Activated B cell treated with CpG ODN at 0.5 μM for 24 hours (primary cell): ENCODE data around the gene LGALS3. TPM values are rescaled to one million over a fixed set of nuclear protein-coding genes. Genes with fewer than 3 reads are reported as not detected.
A peak's percentile ranks its signal among the peaks of the same experiment; 100 is the strongest.
"Not testable (repeated sequence)": the region's sequence is repeated elsewhere in the genome, so short reads cannot be mapped to it uniquely, and the experiment has no call there.

ENCODE experiments used
- ATAC-seq: fragments of 200-7000 bp; cut with Tn5 transposase; one replicate; pipeline ENCODE4 v1.10.0; 2021; ENCODE audit warnings: low read depth, mild to moderate bottlenecking, moderate library complexity
- CTCF ChIA-PET: fragments of 350-600 bp; sonication (Branson Sonifier 250); formaldehyde crosslinking; loops from one replicate; lab custom pipeline; 2021; ENCODE audit warnings: antibody characterized with exemption; lab: Charles Lee
- POLR2A ChIA-PET: fragments of 350-600 bp; sonication (Branson Sonifier 250); formaldehyde crosslinking; loops from one replicate; lab custom pipeline; 2021; ENCODE audit warnings: antibody characterized with exemption; lab: Charles Lee
- DNase-seq: peaks from one replicate; pipeline ENCODE4 v3.0.0; 2022
- H3K27ac Mint-ChIP-seq: one replicate; pipeline ENCODE4 v1.8.0; 2020; ENCODE audit warnings: mixed read lengths
- H3K27me3 Mint-ChIP-seq: one replicate; pipeline ENCODE4 v1.8.0; 2021; ENCODE audit warnings: mixed read lengths
- H3K36me3 Mint-ChIP-seq: one replicate; pipeline ENCODE4 v1.8.0; 2021; ENCODE audit warnings: low read depth, mixed read lengths
- H3K4me1 Mint-ChIP-seq: one replicate; pipeline ENCODE4 v1.8.0; 2021; ENCODE audit warnings: mixed read lengths
- H3K4me3 Mint-ChIP-seq: one replicate; pipeline ENCODE4 v1.8.0; 2020; ENCODE audit warnings: mild to moderate bottlenecking, mixed read lengths
- H3K9me3 Mint-ChIP-seq: one replicate; pipeline ENCODE4 v1.8.0; 2020; ENCODE audit warnings: mixed read lengths
- CTCF ChIP-seq: fragments of 200-600 bp; IDR thresholded peaks from one replicate; pipeline ENCODE4 v1.8.0; 2022; ENCODE audit warnings: antibody characterized with exemption, mild to moderate bottlenecking
- intact Hi-C: fragments of 100-400 bp; cut with micrococcal nuclease; formaldehyde crosslinking; loops from one replicate; pipeline ENCODE4 v1.15.1; 2024
- total RNA-seq: library from RNA; stranded (reverse); gene quantifications from 2 replicates; pipeline ENCODE4 v1.2.3, GENCODE V29; 2022

Gene LGALS3
- 199 and 221 TPM in 2 replicates for total RNA-seq

DNA sequence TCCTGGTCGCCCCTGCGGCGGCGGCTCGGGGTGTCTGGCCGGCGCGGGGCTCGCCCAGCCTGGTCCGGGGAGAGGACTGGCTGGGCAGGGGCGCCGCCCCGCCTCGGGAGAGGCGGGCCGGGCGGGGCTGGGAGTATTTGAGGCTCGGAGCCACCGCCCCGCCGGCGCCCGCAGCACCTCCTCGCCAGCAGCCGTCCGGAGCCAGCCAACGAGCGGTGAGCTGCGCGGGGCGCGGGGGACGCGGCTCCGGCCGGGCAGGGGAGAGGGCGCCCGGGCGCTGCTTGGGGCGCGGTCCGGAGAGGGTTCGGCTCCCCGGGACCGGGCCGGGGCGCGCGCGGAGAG lies at the start of gene LGALS3:
Gene LGALS3, plus strand, starts transcription at position 167 of the 342 bp plus-strand sequence. CDS start 8,122 bp downstream, outside the sequence.
- Mint-ChIP-seq H3K4me1 (peaks cover 46% of the 10 kb centered on the region), H3K27me3 (peaks cover 2% of the 10 kb centered on the region), H3K36me3 (peaks cover 25% of the 10 kb centered on the region), H3K9me3 (no peaks in the 10 kb centered on the region), H3K4me3 (peak within 1 kb of the TSS; percentile 90), H3K27ac (peak within 1 kb of the TSS; percentile 88)
- intact Hi-C loops, result loop anchor here (1.0 to 5.0 kb wide), 12 partner anchors 27 to 1517 kb away; partner anchors contain the start of genes DLGAP5, FBXO34, GCH1 and MAPK1IP1L
- DNase-seq, result peak; percentile 72
- ChIA-PET POLR2A (interaction anchor here (1.0 to 4.7 kb wide), 17 partner anchors 9 to 247 kb away, joined by 3 to 78 read pairs (median 7); partner anchors contain the start of genes MAPK1IP1L, SOCS4 and WDHD1), CTCF (interaction anchor here (0.6 to 2.7 kb wide), 3 partner anchors 27 to 57 kb away, joined by 3 to 16 read pairs (median 4); no protein-coding TSS in a partner anchor)
- TF ChIP-seq CTCF, result no peak
- ATAC-seq, result peak; percentile 51

GRCh38 chr14:55079961-55080360 lies 49.1 kb upstream of the LGALS3 start:
- POLR2A ChIA-PET, result interaction anchor here (0.7 to 0.8 kb wide), 2 partner anchors 29 to 608 kb away, joined by 3 read pairs; partner anchors contain the start of gene MAPK1IP1L
- CTCF ChIA-PET, H3K9me3 Mint-ChIP-seq, H3K27ac Mint-ChIP-seq, H3K4me3 Mint-ChIP-seq, H3K36me3 Mint-ChIP-seq, H3K27me3 Mint-ChIP-seq, DNase-seq, intact Hi-C loops, ATAC-seq: not testable (repeated sequence)
- H3K4me1 Mint-ChIP-seq, result peaks cover 15% of the 10 kb centered on the region

GRCh38 chr14:55084401-55085059 lies 44.5 kb upstream of the LGALS3 start:
- DNase-seq (no peak), ATAC-seq (no peak)
- POLR2A ChIA-PET, result no interaction called here
- Mint-ChIP-seq H3K36me3 (no peaks in the 10 kb centered on the region), H3K27me3 (no peaks in the 10 kb centered on the region), H3K27ac (no peak overlapping the region), H3K4me1 (peaks cover 2% of the 10 kb centered on the region), H3K9me3 (no peaks in the 10 kb centered on the region), H3K4me3 (no peak overlapping the region)
- intact Hi-C loops, result no loop called here
- CTCF ChIA-PET, result interaction anchor here (1.3 to 2.3 kb wide), 2 partner anchors 25 to 33 kb away, joined by 4 to 8 read pairs; partner anchors contain the start of gene MAPK1IP1L
- TF ChIP-seq CTCF, result no peak

DNA sequence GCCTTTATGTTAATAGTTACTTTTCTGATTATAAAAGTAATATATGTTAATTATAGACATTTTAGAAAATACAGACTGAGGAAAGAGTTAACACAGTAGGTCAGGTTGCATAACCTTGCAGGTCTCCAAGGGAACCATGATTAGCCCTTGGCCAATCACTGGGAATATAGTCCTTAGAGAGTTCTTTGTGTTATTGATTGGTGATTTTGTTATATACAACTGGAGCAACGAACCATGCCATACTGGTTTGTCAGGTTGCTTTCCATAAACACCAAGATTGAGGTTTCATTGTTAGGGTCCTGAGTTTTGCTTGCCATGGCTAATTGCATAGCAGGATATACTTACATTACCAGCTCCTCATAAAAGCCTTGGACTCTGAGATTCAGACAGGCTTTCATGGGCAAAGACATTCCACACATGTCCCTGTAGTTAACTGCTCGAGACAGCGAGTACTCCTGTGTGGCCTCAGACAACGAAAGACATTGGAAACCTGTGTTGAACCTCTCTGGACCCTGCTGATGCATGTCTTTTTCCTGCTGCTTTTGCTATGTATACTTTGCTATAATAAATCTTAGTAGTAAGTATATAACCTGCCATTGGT lies 43.9 kb upstream of the LGALS3 start:
- no peak for DNase-seq
- ChIA-PET CTCF (interaction anchor here (1.3 to 2.3 kb wide), 2 partner anchors 26 to 34 kb away, joined by 4 to 8 read pairs; partner anchors contain the start of gene MAPK1IP1L), POLR2A (no interaction called here)
- H3K4me1 Mint-ChIP-seq, result peaks cover 3% of the 10 kb centered on the region
- H3K27ac Mint-ChIP-seq, result no peak overlapping the region
- TF ChIP-seq CTCF, result no peak
- H3K4me3 Mint-ChIP-seq, result no peak overlapping the region
- intact Hi-C loops, result no loop called here
- ATAC-seq, result no peak
- no peaks in the 10 kb centered on the region for H3K9me3 Mint-ChIP-seq
- H3K36me3 Mint-ChIP-seq, result no peaks in the 10 kb centered on the region
- no peaks in the 10 kb centered on the region for H3K27me3 Mint-ChIP-seq

GRCh38 chr14:55086938-55087337 lies 42.1 kb upstream of the LGALS3 start:
- ChIA-PET POLR2A (interaction anchor here (0.6 to 3.0 kb wide), 4 partner anchors 15 to 75 kb away, joined by 5 to 13 read pairs (median 6); partner anchors contain the start of gene MAPK1IP1L), CTCF (interaction anchor here (1.0 to 4.5 kb wide), 3 partner anchors 11 to 72 kb away, joined by 3 to 77 read pairs (median 7); no protein-coding TSS in a partner anchor)
- H3K27me3 Mint-ChIP-seq, result no peaks in the 10 kb centered on the region
- H3K9me3 Mint-ChIP-seq, result no peaks in the 10 kb centered on the region
- no peak overlapping the region for H3K27ac Mint-ChIP-seq
- TF ChIP-seq CTCF, result no peak
- H3K36me3 Mint-ChIP-seq, result no peaks in the 10 kb centered on the region
- intact Hi-C loops, result no loop called here
- ATAC-seq (no peak), DNase-seq (no peak)
- H3K4me1 Mint-ChIP-seq, result peaks cover 8% of the 10 kb centered on the region
- H3K4me3 Mint-ChIP-seq, result no peak overlapping the region
